GM23338 (cell line): ENCODE data around the gene ZDHHC9.

Source experiments
- CREB1 ChIP-seq: fragments of 250-450 bp; sonication (Bioruptor Pico); IDR thresholded peaks from 2 replicates; pipeline ENCODE4 v1.5.0; 2020; ENCODE audit warnings: low read depth, mild to moderate bottlenecking, moderate library complexity
- CTCF ChIP-seq, 2 experiments: fragments of 200-600 bp in 1 of 2; sonication (generic) in 1 of 2; conservative IDR thresholded peaks; 2 replicates each; pipeline versions ENCODE4 v1.5.1 to v1.6.1; 2016 to 2017; ENCODE audit warnings: antibody characterized with exemption in 2 of 2, low read depth in 2 of 2, mild to moderate bottlenecking in 2 of 2, moderate library complexity in 1 of 2
- EZH2 ChIP-seq: fragments of 200-600 bp; sonication (generic); IDR thresholded peaks from one replicate; pipeline ENCODE4 v1.8.0; 2017; ENCODE audit warnings: antibody characterized with exemption, mild to moderate bottlenecking, low read depth; ENCODE audit not compliant: unreplicated experiment

DNA sequence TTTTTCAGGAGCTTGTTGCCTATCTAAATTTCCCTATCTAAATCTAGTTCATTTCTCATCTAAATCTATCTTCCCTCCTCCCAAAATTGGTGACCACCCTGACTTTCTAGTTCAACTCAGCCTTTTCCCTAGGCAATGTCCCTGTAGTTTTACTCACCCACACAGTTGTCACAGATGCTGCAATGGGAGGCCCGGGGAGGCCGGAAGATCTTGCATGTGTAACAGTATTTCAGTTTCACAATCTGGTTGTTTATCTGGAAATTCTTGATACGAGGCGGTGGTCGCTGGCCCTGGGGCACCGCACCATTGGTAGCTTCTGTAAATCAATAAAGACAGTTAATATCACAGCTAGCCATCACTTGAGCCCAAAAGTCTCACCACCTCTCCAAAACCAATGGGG, 20.2 kb downstream of the ZDHHC9 start:
- TF ChIP-seq CTCF (conservative IDR thresholded peaks at IDR 0.05; ENCODE audit: low read depth in 2 of 2) (no peak), CREB1 (CRISPR knock-in tag) (no peak), EZH2 (no peak)
